ENCODE data around the gene KIZ.
"Not testable (repeated sequence)": the region's sequence is repeated elsewhere in the genome, so short reads cannot be mapped to it uniquely, and the experiment has no call there.

Gene KIZ

DNA sequence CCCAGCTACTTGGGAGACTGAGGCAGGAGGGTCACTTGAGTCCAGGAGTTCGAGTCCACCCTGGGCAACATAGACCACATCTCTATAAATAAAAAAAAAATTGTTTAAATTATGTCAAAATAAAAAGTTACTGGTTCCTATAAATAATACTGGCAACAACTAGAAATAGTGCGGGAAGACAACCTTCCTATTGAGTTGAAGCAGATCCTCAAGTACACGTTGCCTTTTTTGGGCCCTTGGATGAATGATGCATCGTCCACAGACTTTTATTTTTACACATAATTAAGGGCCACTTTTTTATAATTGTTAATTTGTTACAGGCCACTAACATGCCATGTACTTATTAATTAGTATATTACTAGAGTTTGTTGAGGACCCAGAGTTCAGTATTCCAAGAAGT lies 31.1 kb downstream of the KIZ start:
- TF ChIP-seq, protein P1, sequence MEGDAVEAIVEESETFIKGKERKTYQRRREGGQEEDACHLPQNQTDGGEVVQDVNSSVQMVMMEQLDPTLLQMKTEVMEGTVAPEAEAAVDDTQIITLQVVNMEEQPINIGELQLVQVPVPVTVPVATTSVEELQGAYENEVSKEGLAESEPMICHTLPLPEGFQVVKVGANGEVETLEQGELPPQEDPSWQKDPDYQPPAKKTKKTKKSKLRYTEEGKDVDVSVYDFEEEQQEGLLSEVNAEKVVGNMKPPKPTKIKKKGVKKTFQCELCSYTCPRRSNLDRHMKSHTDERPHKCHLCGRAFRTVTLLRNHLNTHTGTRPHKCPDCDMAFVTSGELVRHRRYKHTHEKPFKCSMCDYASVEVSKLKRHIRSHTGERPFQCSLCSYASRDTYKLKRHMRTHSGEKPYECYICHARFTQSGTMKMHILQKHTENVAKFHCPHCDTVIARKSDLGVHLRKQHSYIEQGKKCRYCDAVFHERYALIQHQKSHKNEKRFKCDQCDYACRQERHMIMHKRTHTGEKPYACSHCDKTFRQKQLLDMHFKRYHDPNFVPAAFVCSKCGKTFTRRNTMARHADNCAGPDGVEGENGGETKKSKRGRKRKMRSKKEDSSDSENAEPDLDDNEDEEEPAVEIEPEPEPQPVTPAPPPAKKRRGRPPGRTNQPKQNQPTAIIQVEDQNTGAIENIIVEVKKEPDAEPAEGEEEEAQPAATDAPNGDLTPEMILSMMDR (IDR thresholded peaks at IDR 0.05; ENCODE audit: extremely low read depth, insufficient read depth, missing control alignments) = no peak
- no peak for DNase-seq (ENCODE audit: low spot score)
- in situ Hi-C loops (cut with MboI; ENCODE audit: low pct_unique_long_range_greater_than_20kb, low sequenced_read_pairs, unreplicated experiment) = no loop called here

GRCh38 chr20:21159658-21160380 lies 33.9 kb downstream of the KIZ start:
- no peak for DNase-seq (ENCODE audit: low spot score)
- TF ChIP-seq, protein P1 (IDR thresholded peaks at IDR 0.05; ENCODE audit: extremely low read depth, insufficient read depth, missing control alignments) = no peak

DNA sequence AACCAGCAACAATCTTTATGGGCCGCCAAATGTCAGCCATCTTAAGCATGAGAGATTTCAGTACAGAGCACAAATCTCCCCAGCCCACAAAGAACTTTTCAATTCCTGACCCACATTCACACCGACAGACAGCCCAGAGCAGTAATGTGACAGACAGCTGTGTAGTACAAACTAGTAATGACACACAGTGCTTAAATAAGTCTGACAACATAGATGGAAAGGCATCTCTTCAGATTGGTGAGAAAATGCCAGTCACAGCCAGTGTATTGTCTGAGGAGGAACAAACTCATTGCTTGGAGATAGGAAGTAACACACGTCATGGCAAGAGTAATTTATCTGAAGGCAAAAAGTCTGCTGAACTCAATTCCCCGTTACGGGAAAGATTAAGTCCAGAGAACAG lies 36.0 kb downstream of the KIZ start:
- no peak for DNase-seq (ENCODE audit: low spot score)
- in situ Hi-C loops (cut with MboI; ENCODE audit: low pct_unique_long_range_greater_than_20kb, low sequenced_read_pairs, unreplicated experiment) = no loop called here
- TF ChIP-seq, protein P1 (IDR thresholded peaks at IDR 0.05; ENCODE audit: extremely low read depth, insufficient read depth, missing control alignments) = no peak

More at GRCh38 chr20:21159658-21160380, 33.9 kb downstream of the KIZ start:
- in situ Hi-C loops (cut with MboI; ENCODE audit: low pct_unique_long_range_greater_than_20kb, low sequenced_read_pairs, unreplicated experiment) = no loop called here

- TF ChIP-seq, protein P1 (IDR thresholded peaks at IDR 0.05; ENCODE audit: extremely low read depth, insufficient read depth, missing control alignments) = no peak
- in situ Hi-C loops (cut with MboI; ENCODE audit: low pct_unique_long_range_greater_than_20kb, low sequenced_read_pairs, unreplicated experiment) = no loop called here
- no peak for DNase-seq (ENCODE audit: low spot score)
These were observed 36.7 kb downstream of the KIZ start for GRCh38 chr20:21162631-21163030.

GRCh38 chr20:21166801-21167200 lies 40.9 kb downstream of the KIZ start:
- in situ Hi-C loops (cut with MboI; ENCODE audit: low pct_unique_long_range_greater_than_20kb, low sequenced_read_pairs, unreplicated experiment) = no loop called here
- TF ChIP-seq, protein P1 (IDR thresholded peaks at IDR 0.05; ENCODE audit: extremely low read depth, insufficient read depth, missing control alignments) = no peak
- no peak for DNase-seq (ENCODE audit: low spot score)

- in situ Hi-C loops (cut with MboI; ENCODE audit: low pct_unique_long_range_greater_than_20kb, low sequenced_read_pairs, unreplicated experiment) = no loop called here
- TF ChIP-seq, protein P1 (IDR thresholded peaks at IDR 0.05; ENCODE audit: extremely low read depth, insufficient read depth, missing control alignments) = no peak
- DNase-seq (ENCODE audit: low spot score) = no peak
These were observed 41.4 kb downstream of the KIZ start for GRCh38 chr20:21167261-21167660.

DNA sequence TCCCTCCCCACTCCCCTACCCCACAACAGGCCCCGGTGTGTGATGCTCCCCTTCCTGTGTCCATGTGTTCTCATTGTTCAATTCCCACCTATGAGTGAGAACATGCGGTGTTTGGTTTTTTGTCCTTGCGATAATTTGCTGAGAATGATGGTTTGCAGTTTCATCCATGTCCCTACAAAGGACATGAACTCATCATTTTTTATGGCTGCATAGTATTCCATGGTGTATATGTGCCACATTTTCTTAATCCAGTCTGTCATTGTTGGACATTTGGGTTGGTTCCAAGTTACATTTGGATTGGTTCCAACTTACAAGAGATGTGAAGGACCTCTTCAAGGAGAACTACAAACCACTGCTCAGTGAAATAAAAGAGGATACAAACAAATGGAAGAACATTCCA lies 42.2 kb downstream of the KIZ start:
- DNase-seq (ENCODE audit: low spot score); in situ Hi-C loops (cut with MboI; ENCODE audit: low pct_unique_long_range_greater_than_20kb, low sequenced_read_pairs, unreplicated experiment): not testable (repeated sequence)

Data from GM13977 (cell line).